HepG2 (cell line): Measurements from ENCODE around the gene NELFB. TPM values are rescaled to one million over a fixed set of nuclear protein-coding genes. Genes with fewer than 3 reads are reported as not detected.

Experiments used
- AGO2 ChIP-seq: fragments of 200-400 bp; formaldehyde crosslinking; optimal IDR thresholded peaks from 2 replicates; pipeline ENCODE3; 2017; ENCODE audit warnings: mild to moderate bottlenecking, low read depth, low read length, moderate library complexity
- CTCF ChIP-seq: sonication (generic); formaldehyde crosslinking; IDR thresholded peaks from 2 replicates; pipeline ENCODE4 v1.5.0; 2020; ENCODE audit warnings: mild to moderate bottlenecking, missing genetic modification reagents, moderate library complexity
- EED ChIP-seq: sonication (generic); formaldehyde crosslinking; IDR thresholded peaks from 2 replicates; pipeline ENCODE4 v1.5.0; 2020; ENCODE audit warnings: mild to moderate bottlenecking, missing genetic modification reagents
- GATAD2A ChIP-seq: IDR thresholded peaks from 2 replicates; pipeline ENCODE4 v1.6.1; 2016
- MAZ ChIP-seq, 2 experiments: sonication (generic) in 1 of 2; formaldehyde crosslinking in 1 of 2; IDR thresholded peaks; 2 replicates each; pipeline versions ENCODE4 v1.5.0 to v1.6.1; 2012 to 2020; ENCODE audit warnings: low read depth in 2 of 2, mild to moderate bottlenecking in 2 of 2, borderline replicate concordance in 1 of 2, improper control_type of control experiment in 1 of 2, low read length in 1 of 2, missing genetic modification reagents in 1 of 2, moderate library complexity in 1 of 2
- NONO ChIP-seq, 2 experiments: fragments of 450-650 bp in 1 of 2; sonication (generic) in 1 of 2; formaldehyde crosslinking in 1 of 2; IDR thresholded peaks in 1 of 2; conservative IDR thresholded peaks in 1 of 2; 2 replicates each; pipeline versions ENCODE4 v1.6.1 to v1.8.0; 2017 to 2022; ENCODE audit warnings: mild to moderate bottlenecking in 1 of 2, missing genetic modification reagents in 1 of 2, moderate library complexity in 1 of 2
- SUZ12 ChIP-seq: fragments of 150-350 bp; IDR thresholded peaks from 2 replicates; pipeline ENCODE4 v1.6.1; 2014; ENCODE audit warnings: low read depth, low read length
- TBX2 ChIP-seq: sonication (generic); formaldehyde crosslinking; IDR thresholded peaks from 2 replicates; pipeline ENCODE4 v1.5.0; 2020; ENCODE audit warnings: missing genetic modification reagents, mild to moderate bottlenecking, borderline replicate concordance
- TEAD3 ChIP-seq: optimal IDR thresholded peaks from 2 replicates; pipeline ENCODE3; 2016; ENCODE audit warnings: borderline replicate concordance
- TFE3 ChIP-seq: IDR thresholded peaks from 2 replicates; pipeline ENCODE4 v1.6.1; 2016
- ZBTB7A ChIP-seq: sonication (generic); formaldehyde crosslinking; IDR thresholded peaks from 2 replicates; pipeline ENCODE4 v1.8.0; 2022; ENCODE audit warnings: mild to moderate bottlenecking, missing genetic modification reagents
- ZBTB7B ChIP-seq: sonication (generic); formaldehyde crosslinking; IDR thresholded peaks from 2 replicates; pipeline ENCODE4 v1.4.0; 2020; ENCODE audit warnings: missing genetic modification reagents
- ZFP36L2 ChIP-seq: sonication (generic); formaldehyde crosslinking; IDR thresholded peaks from 2 replicates; pipeline ENCODE4 v1.4.0; 2020; ENCODE audit warnings: missing genetic modification reagents
- ZFX ChIP-seq: sonication (generic); formaldehyde crosslinking; IDR thresholded peaks from 2 replicates; pipeline ENCODE4 v1.4.0; 2020; ENCODE audit warnings: mild to moderate bottlenecking, low read depth, missing genetic modification reagents, moderate library complexity
- ZNF468 ChIP-seq: sonication (generic); formaldehyde crosslinking; IDR thresholded peaks from 2 replicates; pipeline ENCODE4 v1.8.0; 2022; ENCODE audit warnings: mild to moderate bottlenecking, moderate library complexity, missing genetic modification reagents
- ZNF501 ChIP-seq: sonication (generic); formaldehyde crosslinking; IDR thresholded peaks from 2 replicates; pipeline ENCODE4 v1.5.1; 2020; ENCODE audit warnings: mild to moderate bottlenecking, moderate library complexity, missing genetic modification reagents
- ZNF557 ChIP-seq: sonication (generic); formaldehyde crosslinking; IDR thresholded peaks from 2 replicates; pipeline ENCODE4 v1.4.0; 2020; ENCODE audit warnings: missing genetic modification reagents
- ZNF597 ChIP-seq: sonication (generic); formaldehyde crosslinking; IDR thresholded peaks from 2 replicates; pipeline ENCODE4 v1.5.0; 2020; ENCODE audit warnings: missing genetic modification reagents
- ZSCAN31 ChIP-seq: sonication (generic); formaldehyde crosslinking; IDR thresholded peaks from 2 replicates; pipeline ENCODE4 v1.5.0; 2020; ENCODE audit warnings: low read depth, mild to moderate bottlenecking, missing genetic modification reagents
- polyA plus RNA-seq, 8 experiments: library from polyadenylated mRNA; depleted of rRNA in 3 of 8; stranded (reverse) in 7 of 8; unstranded in 1 of 8; fragments of >200 nt; fragmentation: Illumina TruSeq in 4 of 8; extraction: Trizol in 4 of 8; gene quantifications; 2 replicates each; pipeline versions ENCODE4 v1.2.1 to v1.2.3, GENCODE V29; 2011 to 2016; ENCODE audit warnings: low read depth in 4 of 8, missing spikeins in 1 of 8, mixed read lengths in 1 of 8; ENCODE audit not compliant: insufficient read depth in 1 of 8
- total RNA-seq, 5 experiments: library from RNA; depleted of rRNA; stranded (reverse); fragments of >200 nt; fragmentation: Illumina TruSeq; extraction: Trizol; gene quantifications; 2 replicates each; pipeline ENCODE4 v1.2.3, GENCODE V29; 2016; ENCODE audit warnings: low read depth in 1 of 5

Gene NELFB
- total and polyA plus RNA-seq, 2 of the 13 experiments (the other 11 are each of a cell fraction or from before 2014, with no cell fraction given), result 26.5 to 45.8 TPM

- TF ChIP-seq ZNF597 (CRISPR knock-in tag) (no peak), TEAD3 (CRISPR knock-in tag) (no peak), GATAD2A (CRISPR knock-in tag) (0 out of 2 replicates have a peak, but pooled peaks have one; percentile 0), ZFP36L2 (no peak), TFE3 (CRISPR knock-in tag) (0 out of 2 replicates have a peak, but pooled peaks have one; percentile 8), ZSCAN31 (CRISPR knock-in tag) (0 out of 2 replicates have a peak, but pooled peaks have one; percentile 26), NONO (IDR thresholded peaks at IDR 0.05) (no peak), NONO (CRISPR knock-in tag; conservative IDR thresholded peaks at IDR 0.05) (peak; percentile 58), EED (CRISPR knock-in tag) (0 out of 2 replicates have a peak, but pooled peaks have one; percentile 34), ZBTB7B (peak; percentile 57; the same call in 1 of the 2 replicates), ZBTB7A (no peak), ZFX (CRISPR knock-in tag) (peak; percentile 58; the same call in 1 of the 2 replicates), SUZ12 (no peak), ZNF501 (CRISPR knock-in tag) (0 out of 2 replicates have a peak, but pooled peaks have one; percentile 21), TBX2 (CRISPR knock-in tag) (no peak), AGO2 (peak; percentile 67), MAZ (IDR thresholded peaks at IDR 0.05; ENCODE audit: borderline replicate concordance, low read depth, low read length) (no peak), MAZ (CRISPR knock-in tag; IDR thresholded peaks at IDR 0.05; ENCODE audit: low read depth) (peak; percentile 10; the same call in 1 of the 2 replicates), ZNF557 (CRISPR knock-in tag) (0 out of 2 replicates have a peak, but pooled peaks have one; percentile 53), CTCF (CRISPR knock-in tag) (0 out of 2 replicates have a peak, but pooled peaks have one; percentile 10), ZNF468 (0 out of 2 replicates have a peak, but pooled peaks have one; percentile 68)
Measured at GRCh38 chr9:137228968-137229896, 25.9 kb upstream of the NELFB start (continued).
